A549 (cell line): ENCODE data around the gene DCAF5.

ENCODE experiments used
- ZFP36 ChIP-seq: fragments of 450-650 bp; IDR thresholded peaks from 2 replicates; pipeline ENCODE4 v1.6.1; 2014; ENCODE audit warnings: borderline replicate concordance; ENCODE audit not compliant: partially characterized antibody
- TF ChIP-seq, protein P1 (sequence below): fragments of >200 bp; sonication (Bioruptor Twin); formaldehyde crosslinking; IDR thresholded peaks from 3 replicates; pipeline ENCODE4 v1.5.1; 2016

DNA sequence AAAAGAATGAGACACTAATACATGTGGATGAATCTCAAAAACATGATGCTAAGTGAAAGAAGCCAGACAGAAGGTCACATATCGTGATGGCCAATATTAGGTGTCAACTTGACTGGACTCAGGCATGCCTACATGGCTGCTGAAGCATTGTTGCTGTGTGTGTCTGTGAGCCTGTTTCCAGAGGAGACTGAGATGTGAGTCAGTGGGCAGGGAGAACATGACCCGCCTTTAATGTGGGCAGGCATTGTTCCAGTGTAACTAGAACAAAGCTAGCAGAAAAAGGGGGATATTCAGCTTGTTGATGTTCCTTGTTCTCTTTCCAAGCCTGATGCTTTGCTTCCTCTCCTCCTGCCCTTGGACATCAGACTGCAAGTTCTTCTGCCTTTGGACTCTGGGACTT lies 47.6 kb downstream of the DCAF5 start:
- no peak for TF ChIP-seq ZFP36
- TF ChIP-seq, protein P1, sequence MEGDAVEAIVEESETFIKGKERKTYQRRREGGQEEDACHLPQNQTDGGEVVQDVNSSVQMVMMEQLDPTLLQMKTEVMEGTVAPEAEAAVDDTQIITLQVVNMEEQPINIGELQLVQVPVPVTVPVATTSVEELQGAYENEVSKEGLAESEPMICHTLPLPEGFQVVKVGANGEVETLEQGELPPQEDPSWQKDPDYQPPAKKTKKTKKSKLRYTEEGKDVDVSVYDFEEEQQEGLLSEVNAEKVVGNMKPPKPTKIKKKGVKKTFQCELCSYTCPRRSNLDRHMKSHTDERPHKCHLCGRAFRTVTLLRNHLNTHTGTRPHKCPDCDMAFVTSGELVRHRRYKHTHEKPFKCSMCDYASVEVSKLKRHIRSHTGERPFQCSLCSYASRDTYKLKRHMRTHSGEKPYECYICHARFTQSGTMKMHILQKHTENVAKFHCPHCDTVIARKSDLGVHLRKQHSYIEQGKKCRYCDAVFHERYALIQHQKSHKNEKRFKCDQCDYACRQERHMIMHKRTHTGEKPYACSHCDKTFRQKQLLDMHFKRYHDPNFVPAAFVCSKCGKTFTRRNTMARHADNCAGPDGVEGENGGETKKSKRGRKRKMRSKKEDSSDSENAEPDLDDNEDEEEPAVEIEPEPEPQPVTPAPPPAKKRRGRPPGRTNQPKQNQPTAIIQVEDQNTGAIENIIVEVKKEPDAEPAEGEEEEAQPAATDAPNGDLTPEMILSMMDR = no peak
